Measurements from ENCODE around the gene RNF182. TPM values are rescaled to one million over a fixed set of nuclear protein-coding genes. Genes with fewer than 3 reads are reported as not detected.
"Not testable (repeated sequence)": the region's sequence is repeated elsewhere in the genome, so short reads cannot be mapped to it uniquely, and the experiment has no call there.

The RNF182 gene
- total RNA-seq, 1 experiment from 2014 or later, result 12.7 TPM

GRCh38 chr6:13965582-13966127 is 40.9 kb downstream of the RNF182 start:
- DNase-seq (ENCODE audit: low read depth), result no peak

- no peak for DNase-seq (ENCODE audit: low read depth)
These were observed 46.6 kb downstream of the RNF182 start for GRCh38 chr6:13971303-13971702.

GRCh38 chr6:13972602-13973001 is 47.9 kb downstream of the RNF182 start:
- DNase-seq (ENCODE audit: low read depth), result not testable (repeated sequence)

- DNase-seq (ENCODE audit: low read depth), result not testable (repeated sequence)
These were observed 48.7 kb downstream of the RNF182 start for GRCh38 chr6:13973422-13973821.

- no peak for DNase-seq (ENCODE audit: low read depth)
These were observed 53.4 kb downstream of the RNF182 start for GRCh38 chr6:13978102-13978640.

GRCh38 chr6:13978787-13979186 is 54.0 kb downstream of the RNF182 start:
- DNase-seq (ENCODE audit: low read depth), result no peak

GRCh38 chr6:13979284-13980171 is 54.8 kb downstream of the RNF182 start:
- no peak for DNase-seq (ENCODE audit: low read depth)

- no peak for DNase-seq (ENCODE audit: low read depth)
These were observed 55.8 kb downstream of the RNF182 start for GRCh38 chr6:13980534-13980933.

- DNase-seq (ENCODE audit: low read depth), result no peak
These were observed 61.0 kb downstream of the RNF182 start for GRCh38 chr6:13985663-13986325.

- no peak for DNase-seq (ENCODE audit: low read depth)
These were observed 62.1 kb downstream of the RNF182 start for GRCh38 chr6:13986700-13987399.

- no peak for DNase-seq (ENCODE audit: low read depth)
These were observed 62.7 kb downstream of the RNF182 start for GRCh38 chr6:13987400-13987865.

GRCh38 chr6:13988049-13988738 is 63.4 kb downstream of the RNF182 start:
- DNase-seq (ENCODE audit: low read depth), result no peak

- no peak for DNase-seq (ENCODE audit: low read depth)
These were observed 64.2 kb downstream of the RNF182 start for GRCh38 chr6:13988908-13989307.

- peak; percentile 6 for DNase-seq (ENCODE audit: low read depth)
These were observed 64.9 kb downstream of the RNF182 start for GRCh38 chr6:13989496-13990144.

- DNase-seq (ENCODE audit: low read depth), result no peak
These were observed 66.0 kb downstream of the RNF182 start for GRCh38 chr6:13990796-13991195.

- no peak for DNase-seq (ENCODE audit: low read depth)
These were observed 66.6 kb downstream of the RNF182 start for GRCh38 chr6:13991393-13991792.

- peak; percentile 89 for DNase-seq (ENCODE audit: low read depth)
These were observed 67.8 kb downstream of the RNF182 start for GRCh38 chr6:13992417-13993055.

- DNase-seq (ENCODE audit: low read depth), result no peak
These were observed 68.7 kb downstream of the RNF182 start for GRCh38 chr6:13993416-13993815.

GRCh38 chr6:13998356-13998755 is 73.6 kb downstream of the RNF182 start:
- peak; percentile 26 for DNase-seq (ENCODE audit: low read depth)

GRCh38 chr6:14000901-14001300 is 76.1 kb downstream of the RNF182 start:
- no peak for DNase-seq (ENCODE audit: low read depth)

Measured in RPMI7951 (cell line).